DND-41 (cell line): ENCODE results near the gene THSD4.

ENCODE experiments used
- ATAC-seq: fragments of 200-7000 bp; cut with Tn5 transposase; 3 replicates; pipeline ENCODE4 v1.9.1; 2021; ENCODE audit warnings: low read depth; ENCODE audit not compliant: insufficient read depth
- DNase-seq: peaks from one replicate; pipeline ENCODE4 v3.0.0-alpha.2; 2020
- H2AFZ ChIP-seq: 2 replicates; pipeline ENCODE4 v1.6.0; 2012; ENCODE audit warnings: low read depth, low read length
- H3K27ac ChIP-seq: 2 replicates; pipeline ENCODE4 v1.5.1; 2012; ENCODE audit warnings: low read length, inconsistent platforms
- H3K27me3 ChIP-seq: fragments of 200-600 bp; sonication (generic); 2 replicates; pipeline ENCODE4 v1.6.0; 2012; ENCODE audit warnings: low read length, mild to moderate bottlenecking, inconsistent platforms; ENCODE audit not compliant: insufficient read depth, poor library complexity
- H3K36me3 ChIP-seq: 2 replicates; pipeline ENCODE4 v1.5.1; 2012; ENCODE audit warnings: low read length, inconsistent platforms; ENCODE audit not compliant: insufficient read depth
- H3K4me1 ChIP-seq: 2 replicates; pipeline ENCODE4 v1.5.1; 2012; ENCODE audit warnings: mild to moderate bottlenecking, low read length; ENCODE audit not compliant: insufficient read depth
- H3K4me2 ChIP-seq: 2 replicates; pipeline ENCODE4 v1.6.0; 2012; ENCODE audit warnings: mild to moderate bottlenecking, moderate library complexity, low read length, inconsistent platforms; ENCODE audit not compliant: insufficient read depth
- H3K4me3 ChIP-seq, 2 experiments: fragments of 200-600 bp in 1 of 2; shearing (Covaris generic) in 1 of 2; 2 replicates each; pipeline ENCODE4 v1.5.1; 2012 to 2016; ENCODE audit warnings: inconsistent platforms in 2 of 2, low read length in 2 of 2, mild to moderate bottlenecking in 2 of 2, low read depth in 1 of 2, moderate library complexity in 1 of 2
- H3K79me2 ChIP-seq: 2 replicates; pipeline ENCODE4 v1.6.0; 2012; ENCODE audit warnings: low read length, inconsistent platforms; ENCODE audit not compliant: insufficient read depth
- H3K9ac ChIP-seq: 2 replicates; pipeline ENCODE4 v1.6.0; 2012; ENCODE audit warnings: low read depth, mild to moderate bottlenecking, inconsistent platforms, low read length, moderate library complexity
- H3K9me3 ChIP-seq: 2 replicates; pipeline ENCODE4 v1.5.1; 2012; ENCODE audit warnings: low read length, moderate library complexity, mild to moderate bottlenecking, inconsistent platforms; ENCODE audit not compliant: insufficient read depth, severe bottlenecking
- H4K20me1 ChIP-seq: 2 replicates; pipeline ENCODE4 v1.6.0; 2012; ENCODE audit warnings: low read length; ENCODE audit not compliant: insufficient read depth
- CTCF ChIP-seq: IDR thresholded peaks from 2 replicates; pipeline ENCODE4 v1.5.1; 2012; ENCODE audit warnings: borderline replicate concordance, low read length, moderate library complexity, mild to moderate bottlenecking; ENCODE audit not compliant: poor library complexity, severe bottlenecking; ENCODE audit errors: extremely low read depth
- EZH2 ChIP-seq: IDR thresholded peaks from 3 replicates; pipeline ENCODE4 v1.6.1; 2012; ENCODE audit warnings: borderline replicate concordance, low read depth, mild to moderate bottlenecking, moderate library complexity, low read length, inconsistent platforms; ENCODE audit not compliant: severe bottlenecking

Gene THSD4

GRCh38 chr15:71093054-71094024 is 21.9 kb upstream of the THSD4 start:
- Histone ChIP-seq H3K9ac (no peak overlapping the region), H3K9me3 (no peaks in the 10 kb centered on the region), H2AFZ (no peak overlapping the region), H3K4me3 (no peak overlapping the region), H3K4me1 (no peaks in the 10 kb centered on the region), H3K36me3 (no peaks in the 10 kb centered on the region), H3K4me2 (no peak overlapping the region), H3K27me3 (no peaks in the 10 kb centered on the region), H4K20me1 (no peaks in the 10 kb centered on the region), H3K27ac (no peak overlapping the region), H3K79me2 (no peaks in the 10 kb centered on the region)
- TF ChIP-seq CTCF (no peak), EZH2 (no peak)
- ATAC-seq: no peak
- DNase-seq: no peak

- Histone ChIP-seq H3K36me3 (no peaks in the 10 kb centered on the region), H3K9ac (no peak overlapping the region), H3K4me1 (no peaks in the 10 kb centered on the region), H2AFZ (no peak overlapping the region), H3K4me3 (no peak overlapping the region), H4K20me1 (no peaks in the 10 kb centered on the region), H3K79me2 (no peaks in the 10 kb centered on the region), H3K27me3 (no peaks in the 10 kb centered on the region), H3K27ac (no peak overlapping the region), H3K9me3 (no peaks in the 10 kb centered on the region), H3K4me2 (no peak overlapping the region)
- DNase-seq: no peak
- TF ChIP-seq EZH2 (no peak), CTCF (no peak)
- no peak for ATAC-seq
Measured at GRCh38 chr15:71094137-71094536, 21.1 kb upstream of the THSD4 start.

- Histone ChIP-seq H3K27me3 (no peaks in the 10 kb centered on the region), H3K79me2 (no peaks in the 10 kb centered on the region), H3K4me2 (no peak overlapping the region), H3K27ac (no peak overlapping the region), H2AFZ (no peak overlapping the region), H3K4me3 (no peak overlapping the region), H3K4me1 (no peaks in the 10 kb centered on the region), H4K20me1 (no peaks in the 10 kb centered on the region), H3K9me3 (no peaks in the 10 kb centered on the region), H3K36me3 (no peaks in the 10 kb centered on the region), H3K9ac (no peak overlapping the region)
- DNase-seq (no peak), ATAC-seq (no peak)
- TF ChIP-seq EZH2: no peak
- no peak for TF ChIP-seq CTCF
Measured at GRCh38 chr15:71096676-71097075, 18.6 kb upstream of the THSD4 start.
